T-helper 2 cell (primary cell): ENCODE data around the gene SERINC2.
"Not testable (repeated sequence)": the region's sequence is repeated elsewhere in the genome, so short reads cannot be mapped to it uniquely, and the experiment has no call there.

ENCODE experiments used
- DNase-seq, 5 experiments: peaks; one replicate each; pipeline versions ENCODE4 v3.0.0 to v3.0.0-alpha.2; 2012 to 2022

SERINC2 gene

GRCh38 chr1:31386576-31387243 is 26.3 kb upstream of the SERINC2 start:
- not testable (repeated sequence) for DNase-seq

GRCh38 chr1:31387612-31388011 is 25.4 kb upstream of the SERINC2 start:
- no peak for DNase-seq

- DNase-seq: no peak
These were observed 23.4 kb upstream of the SERINC2 start for GRCh38 chr1:31389616-31390015.

GRCh38 chr1:31390071-31390470 is 22.9 kb upstream of the SERINC2 start:
- no peak for DNase-seq

- DNase-seq: no peak
These were observed 19.6 kb upstream of the SERINC2 start for GRCh38 chr1:31393463-31393862.

- DNase-seq: peak; percentile 43 to 71 (median 62)
These were observed 18.3 kb upstream of the SERINC2 start for GRCh38 chr1:31394584-31395193.

- DNase-seq: no peak
These were observed 16.2 kb upstream of the SERINC2 start for GRCh38 chr1:31396633-31397351.

- no peak for DNase-seq
These were observed 15.5 kb upstream of the SERINC2 start for GRCh38 chr1:31397360-31398095.

GRCh38 chr1:31398246-31398645 is 14.8 kb upstream of the SERINC2 start:
- no peak for DNase-seq

- DNase-seq: no peak
These were observed 13.0 kb upstream of the SERINC2 start for GRCh38 chr1:31399976-31400375.

- no peak for DNase-seq
These were observed 12.6 kb upstream of the SERINC2 start for GRCh38 chr1:31400393-31400792.

- no peak for DNase-seq
These were observed 11.8 kb upstream of the SERINC2 start for GRCh38 chr1:31401241-31401640.

- DNase-seq: no peak
These were observed 7.3 kb upstream of the SERINC2 start for GRCh38 chr1:31405578-31406245.

GRCh38 chr1:31407029-31407626 is 5.9 kb upstream of the SERINC2 start:
- DNase-seq: no peak

- no peak for DNase-seq
These were observed 4.2 kb upstream of the SERINC2 start for GRCh38 chr1:31408788-31409318.

- DNase-seq: no peak
These were observed 2.8 kb upstream of the SERINC2 start for GRCh38 chr1:31409946-31410858.

- no peak for DNase-seq
These were observed 2.1 kb upstream of the SERINC2 start for GRCh38 chr1:31410871-31411270.

- DNase-seq: no peak
These were observed 808 bp upstream of the SERINC2 start for GRCh38 chr1:31412205-31412604.

GRCh38 chr1:31413405-31414001 is 490 bp downstream of the SERINC2 start:
- DNase-seq: no peak

GRCh38 chr1:31414980-31415370 is 2.0 kb downstream of the SERINC2 start:
- DNase-seq: no peak
